Measurements from ENCODE around the gene VLDLR.

GRCh38 chr9:2618289-2618688 lies 3.3 kb upstream of the VLDLR start:
- TF ChIP-seq CTCF (conservative IDR thresholded peaks at IDR 0.05; ENCODE audit: low read depth, low read length) (no peak), EZH2 (IDR thresholded peaks at IDR 0.05; ENCODE audit: low read length, unreplicated experiment) (no peak)

Measured in PC-3 (cell line).